Thoracic aorta (tissue), 2 donors: ENCODE measurements around the gene PEAK1. TPM values are rescaled to one million over a fixed set of nuclear protein-coding genes. Genes with fewer than 3 reads are reported as not detected.

Source experiments
- ATAC-seq: fragments of 150-250 bp; one replicate; pipeline ENCODE4 v1.8.0; 2017; ENCODE audit warnings: low read depth; ENCODE audit not compliant: insufficient number of reproducible peaks, low FRiP score
- DNase-seq: peaks from one replicate; pipeline ENCODE4 v3.0.0-alpha.2; 2020; ENCODE audit warnings: low spot score
- H3K27ac ChIP-seq, 2 donors: fragments of 200-600 bp; sonication (generic); 1 replicate in 1 of 2; 2 replicates in 1 of 2; pipeline ENCODE4 v1.5.1; 2016; ENCODE audit warnings: mild to moderate bottlenecking in 2 of 2, moderate library complexity in 2 of 2
- H3K27me3 ChIP-seq: fragments of 200-600 bp; sonication (generic); replicated peaks from 2 replicates; pipeline ENCODE4 v1.6.0; 2016; ENCODE audit warnings: mild to moderate bottlenecking; ENCODE audit not compliant: insufficient read depth
- H3K36me3 ChIP-seq: fragments of 200-600 bp; sonication (generic); one replicate; pipeline ENCODE4 v1.5.1; 2016
- H3K4me1 ChIP-seq, 2 donors: fragments of 200-600 bp; sonication (generic); 1 replicate in 1 of 2; 2 replicates in 1 of 2; pipeline versions ENCODE4 v1.5.1 to v1.6.0; 2016; ENCODE audit warnings: low read depth in 2 of 2, mild to moderate bottlenecking in 1 of 2; ENCODE audit not compliant: control insufficient read depth in 1 of 2
- H3K4me3 ChIP-seq: fragments of 200-600 bp; sonication (generic); 2 replicates; pipeline ENCODE4 v1.5.1; 2016; ENCODE audit warnings: mild to moderate bottlenecking
- H3K9me3 ChIP-seq: fragments of 200-600 bp; sonication (generic); 2 replicates; pipeline ENCODE4 v1.5.1; 2016
- CTCF ChIP-seq: fragments of 200-600 bp; sonication (generic); IDR thresholded peaks from one replicate; pipeline ENCODE4 v1.5.1; 2019; ENCODE audit warnings: antibody characterized with exemption
- total RNA-seq, 2 donors: library from RNA; depleted of rRNA; stranded (reverse); fragments of >200 nt; gene quantifications; one replicate each; pipeline versions ENCODE4 v1.1.0 to v1.2.3, GENCODE V29; 2016

PEAK1 gene
- total RNA-seq, 2 donors from 2014 or later: 94.2 to 95.9 TPM

DNA sequence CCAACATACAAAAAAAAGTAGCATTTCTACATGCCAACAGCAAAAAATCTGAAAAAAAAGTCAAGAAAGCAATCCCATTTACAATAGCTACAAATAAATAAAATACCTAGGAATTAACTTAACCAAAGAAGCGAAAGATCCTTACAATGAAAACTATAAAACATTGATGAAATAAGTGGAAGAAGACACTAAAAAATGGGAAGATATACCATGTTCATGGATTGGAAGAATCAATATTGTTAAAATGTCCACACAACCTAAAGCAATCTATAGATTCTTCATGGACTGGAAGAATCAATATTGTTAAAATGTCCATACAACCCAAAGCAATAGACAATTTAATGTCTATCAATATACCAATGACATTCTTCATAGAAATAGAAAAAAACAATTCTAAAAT is 21.0 kb downstream of the PEAK1 start:
- Histone ChIP-seq H3K27me3 (no peaks in the 10 kb centered on the region), H3K36me3 (no peaks in the 10 kb centered on the region), H3K9me3 (peaks cover 23% of the 10 kb centered on the region), H3K27ac (no peak overlapping the region), H3K4me3 (no peak overlapping the region), H3K4me1 (peaks cover 0 to 8% of the 10 kb centered on the region in 2 donors)
- DNase-seq (no peak), ATAC-seq (no peak)
- no peak for TF ChIP-seq CTCF

- Histone ChIP-seq H3K27ac (no peak overlapping the region), H3K4me1 (peaks cover 0 to 1% of the 10 kb centered on the region in 2 donors), H3K4me3 (no peak overlapping the region), H3K36me3 (no peaks in the 10 kb centered on the region), H3K27me3 (no peaks in the 10 kb centered on the region), H3K9me3 (peaks cover 23% of the 10 kb centered on the region)
- ATAC-seq (no peak), DNase-seq (no peak)
- no peak for TF ChIP-seq CTCF
These were observed 23.2 kb downstream of the PEAK1 start for GRCh38 chr15:77396692-77397091.

GRCh38 chr15:77395013-77395774 is 24.7 kb downstream of the PEAK1 start:
- Histone ChIP-seq H3K27ac (no peak overlapping the region), H3K4me1 (peaks cover 0 to 12% of the 10 kb centered on the region in 2 donors), H3K9me3 (peaks cover 23% of the 10 kb centered on the region), H3K27me3 (no peaks in the 10 kb centered on the region), H3K36me3 (no peaks in the 10 kb centered on the region), H3K4me3 (no peak overlapping the region)
- ATAC-seq: no peak
- DNase-seq: no peak
- no peak for TF ChIP-seq CTCF

GRCh38 chr15:77393471-77393840 is 26.4 kb downstream of the PEAK1 start:
- Histone ChIP-seq H3K4me3 (no peak overlapping the region), H3K4me1 (peaks cover 0 to 12% of the 10 kb centered on the region in 2 donors), H3K36me3 (no peaks in the 10 kb centered on the region), H3K9me3 (peaks cover 11% of the 10 kb centered on the region), H3K27ac (no peak overlapping the region), H3K27me3 (no peaks in the 10 kb centered on the region)
- no peak for DNase-seq
- ATAC-seq: no peak
- TF ChIP-seq CTCF: no peak

DNA sequence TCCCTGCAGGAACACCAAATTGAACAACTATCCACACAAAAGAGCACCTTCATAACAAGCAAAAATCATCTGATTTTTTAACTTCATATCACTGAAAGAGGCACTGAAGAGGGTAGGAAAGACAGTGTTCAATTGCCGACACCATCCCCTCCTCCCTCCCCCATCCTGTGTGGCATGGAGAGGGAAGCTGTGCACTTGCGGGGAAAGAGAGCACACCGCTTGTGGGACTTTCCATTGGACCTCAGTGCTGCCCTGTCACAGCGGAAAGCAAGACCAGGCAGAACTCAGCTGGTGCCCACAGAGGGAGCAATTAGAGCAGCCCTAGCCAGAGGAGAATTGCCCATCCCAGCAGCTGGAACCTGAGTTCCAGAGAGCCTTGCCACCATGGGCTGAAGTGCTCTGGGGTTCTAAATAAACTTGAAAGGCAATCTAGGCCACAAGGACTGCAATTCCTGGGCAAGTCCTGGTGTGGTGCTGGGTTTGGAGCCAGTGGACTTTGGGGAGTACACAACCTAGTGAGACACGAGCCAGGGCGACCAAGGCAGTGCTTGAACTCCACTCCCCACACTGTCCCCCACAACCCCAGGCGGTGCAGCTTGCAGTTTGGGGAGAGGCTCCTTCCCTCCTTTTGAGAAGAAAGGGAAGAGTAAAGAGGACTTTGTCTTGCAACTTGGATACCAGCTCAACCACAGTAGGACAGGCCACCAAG is 27.0 kb downstream of the PEAK1 start:
- DNase-seq (no peak), ATAC-seq (no peak)
- H3K27ac ChIP-seq: no peak overlapping the region
- H3K4me1 ChIP-seq: peaks cover under 1 to 13% of the 10 kb centered on the region in 2 donors
- no peak for TF ChIP-seq CTCF
- peaks cover 11% of the 10 kb centered on the region for H3K9me3 ChIP-seq
- H3K36me3 ChIP-seq: no peaks in the 10 kb centered on the region
- no peak overlapping the region for H3K4me3 ChIP-seq
- no peaks in the 10 kb centered on the region for H3K27me3 ChIP-seq
